Measurements from ENCODE around the gene DYNC2I2.

DNA sequence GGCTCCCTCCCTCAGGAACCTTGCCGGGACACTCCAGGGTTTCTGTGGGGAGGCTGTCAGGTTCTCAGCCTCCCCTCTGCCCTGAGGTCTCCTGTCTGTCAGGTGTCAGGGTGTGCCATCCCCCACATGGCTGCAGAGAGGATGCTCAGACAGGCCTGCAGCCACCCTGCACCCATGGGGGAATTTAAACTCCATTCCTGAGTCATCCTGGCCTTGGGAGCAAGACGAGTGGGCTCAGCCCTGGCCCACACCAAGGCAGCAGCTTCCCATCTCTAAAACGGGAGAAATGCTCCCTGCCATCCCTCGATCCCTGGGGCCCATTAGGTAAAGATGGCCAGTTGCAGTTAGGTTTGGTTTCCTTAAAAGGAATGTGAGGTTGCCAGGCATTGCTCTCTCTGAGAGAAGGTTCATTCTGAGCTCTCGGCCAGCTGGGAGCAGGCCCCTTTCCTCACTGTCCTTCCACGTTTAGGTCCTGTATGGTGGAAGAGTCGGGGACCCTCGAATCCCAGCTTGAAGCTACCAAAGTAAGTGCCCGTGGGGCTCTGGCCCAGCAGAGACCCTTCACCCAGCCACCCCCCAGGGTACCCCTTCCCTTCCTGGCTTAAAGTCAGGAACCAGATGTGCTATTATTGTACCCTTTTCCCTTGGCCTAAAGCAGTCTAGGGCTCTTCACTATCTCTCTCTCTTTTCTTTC lies 26.6 kb downstream of the DYNC2I2 start:
- TF ChIP-seq, protein P1, sequence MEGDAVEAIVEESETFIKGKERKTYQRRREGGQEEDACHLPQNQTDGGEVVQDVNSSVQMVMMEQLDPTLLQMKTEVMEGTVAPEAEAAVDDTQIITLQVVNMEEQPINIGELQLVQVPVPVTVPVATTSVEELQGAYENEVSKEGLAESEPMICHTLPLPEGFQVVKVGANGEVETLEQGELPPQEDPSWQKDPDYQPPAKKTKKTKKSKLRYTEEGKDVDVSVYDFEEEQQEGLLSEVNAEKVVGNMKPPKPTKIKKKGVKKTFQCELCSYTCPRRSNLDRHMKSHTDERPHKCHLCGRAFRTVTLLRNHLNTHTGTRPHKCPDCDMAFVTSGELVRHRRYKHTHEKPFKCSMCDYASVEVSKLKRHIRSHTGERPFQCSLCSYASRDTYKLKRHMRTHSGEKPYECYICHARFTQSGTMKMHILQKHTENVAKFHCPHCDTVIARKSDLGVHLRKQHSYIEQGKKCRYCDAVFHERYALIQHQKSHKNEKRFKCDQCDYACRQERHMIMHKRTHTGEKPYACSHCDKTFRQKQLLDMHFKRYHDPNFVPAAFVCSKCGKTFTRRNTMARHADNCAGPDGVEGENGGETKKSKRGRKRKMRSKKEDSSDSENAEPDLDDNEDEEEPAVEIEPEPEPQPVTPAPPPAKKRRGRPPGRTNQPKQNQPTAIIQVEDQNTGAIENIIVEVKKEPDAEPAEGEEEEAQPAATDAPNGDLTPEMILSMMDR (IDR thresholded peaks at IDR 0.05), result no peak
- no peak for TF ChIP-seq POLR2A (IDR thresholded peaks at IDR 0.05)

All from testis (tissue), 2 donors.